Mesothelial cell of epicardium (in vitro differentiated cells): ENCODE measurements around the gene MSMB. TPM values are rescaled to one million over a fixed set of nuclear protein-coding genes. Genes with fewer than 3 reads are reported as not detected.

Source experiments
- DNase-seq, 2 experiments: peaks; one replicate each; pipeline ENCODE4 v3.0.0; 2021; ENCODE audit warnings: low spot score in 2 of 2; ENCODE audit not compliant: unreplicated experiment in 2 of 2
- H3K27ac Mint-ChIP-seq: 2 replicates; pipeline ENCODE4 v1.8.0; 2021; ENCODE audit warnings: mixed read lengths
- H3K27me3 Mint-ChIP-seq: 2 replicates; pipeline ENCODE4 v1.8.0; 2021; ENCODE audit warnings: low read depth, mixed read lengths
- H3K36me3 Mint-ChIP-seq: 2 replicates; pipeline ENCODE4 v1.8.0; 2021; ENCODE audit warnings: mixed read lengths
- H3K4me1 Mint-ChIP-seq: 2 replicates; pipeline ENCODE4 v1.8.0; 2021; ENCODE audit warnings: mixed read lengths
- H3K4me3 Mint-ChIP-seq: 2 replicates; pipeline ENCODE4 v1.8.0; 2021; ENCODE audit warnings: mild to moderate bottlenecking, moderate library complexity, mixed read lengths
- H3K9me3 Mint-ChIP-seq: 2 replicates; pipeline ENCODE4 v1.8.0; 2021; ENCODE audit warnings: mixed read lengths
- total RNA-seq: library from RNA; stranded (reverse); gene quantifications from 3 replicates; pipeline ENCODE4 v1.2.1, GENCODE V29; 2021
- TF ChIP-seq, protein P1 (sequence below): fragments of 200-600 bp; sonication (generic); IDR thresholded peaks from one replicate; pipeline ENCODE4 v1.5.0; 2021; ENCODE audit warnings: antibody characterized with exemption; ENCODE audit not compliant: unreplicated experiment

MSMB gene
- total RNA-seq, 1 donor from 2014 or later: not detected

DNA sequence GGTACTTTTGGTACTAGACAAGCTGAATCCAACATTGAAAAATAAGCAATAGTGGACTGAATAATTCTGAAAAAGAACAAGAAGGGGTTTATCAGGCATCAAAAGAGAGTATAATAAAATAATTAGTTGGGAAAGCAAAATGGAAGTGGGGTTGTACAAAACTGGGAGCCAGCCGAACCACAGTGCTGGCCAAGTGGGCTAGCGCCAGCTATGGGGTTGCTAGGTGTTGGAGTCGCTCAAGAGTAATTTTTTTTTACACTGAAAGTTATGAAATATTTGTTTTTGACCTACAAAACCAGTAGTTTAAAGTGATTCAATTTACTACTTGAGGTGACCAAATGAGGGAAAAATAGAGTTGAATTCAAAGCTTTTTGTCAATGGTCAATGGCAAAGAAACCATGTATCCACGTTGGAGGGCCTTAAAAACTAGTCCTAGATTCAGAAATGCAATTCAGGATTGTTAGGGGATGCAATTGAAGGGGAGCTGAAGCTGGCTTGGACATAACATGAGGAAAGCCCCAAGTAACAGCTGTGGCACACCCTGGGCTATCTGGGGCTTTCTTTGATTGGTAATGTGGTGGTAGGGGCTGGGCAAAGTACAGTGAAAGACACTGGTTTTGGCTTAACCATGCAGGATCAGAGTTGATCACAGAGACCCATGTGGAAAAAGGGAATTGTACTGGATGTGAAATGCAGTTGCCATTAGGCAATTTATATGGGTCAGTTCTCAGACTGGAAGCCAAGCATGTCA is 28.3 kb upstream of the MSMB start:
- Mint-ChIP-seq H3K4me1 (peaks cover 4% of the 10 kb centered on the region), H3K27ac (no peak overlapping the region)

GRCh38 chr10:46073564-46073963 is 27.5 kb upstream of the MSMB start:
- no peaks in the 10 kb centered on the region for H3K36me3 Mint-ChIP-seq
- H3K27ac Mint-ChIP-seq: no peak overlapping the region
- no peak overlapping the region for H3K4me3 Mint-ChIP-seq
- TF ChIP-seq, protein P1, sequence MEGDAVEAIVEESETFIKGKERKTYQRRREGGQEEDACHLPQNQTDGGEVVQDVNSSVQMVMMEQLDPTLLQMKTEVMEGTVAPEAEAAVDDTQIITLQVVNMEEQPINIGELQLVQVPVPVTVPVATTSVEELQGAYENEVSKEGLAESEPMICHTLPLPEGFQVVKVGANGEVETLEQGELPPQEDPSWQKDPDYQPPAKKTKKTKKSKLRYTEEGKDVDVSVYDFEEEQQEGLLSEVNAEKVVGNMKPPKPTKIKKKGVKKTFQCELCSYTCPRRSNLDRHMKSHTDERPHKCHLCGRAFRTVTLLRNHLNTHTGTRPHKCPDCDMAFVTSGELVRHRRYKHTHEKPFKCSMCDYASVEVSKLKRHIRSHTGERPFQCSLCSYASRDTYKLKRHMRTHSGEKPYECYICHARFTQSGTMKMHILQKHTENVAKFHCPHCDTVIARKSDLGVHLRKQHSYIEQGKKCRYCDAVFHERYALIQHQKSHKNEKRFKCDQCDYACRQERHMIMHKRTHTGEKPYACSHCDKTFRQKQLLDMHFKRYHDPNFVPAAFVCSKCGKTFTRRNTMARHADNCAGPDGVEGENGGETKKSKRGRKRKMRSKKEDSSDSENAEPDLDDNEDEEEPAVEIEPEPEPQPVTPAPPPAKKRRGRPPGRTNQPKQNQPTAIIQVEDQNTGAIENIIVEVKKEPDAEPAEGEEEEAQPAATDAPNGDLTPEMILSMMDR: no peak
- H3K9me3 Mint-ChIP-seq: peaks cover 4% of the 10 kb centered on the region
- H3K27me3 Mint-ChIP-seq: no peaks in the 10 kb centered on the region
- DNase-seq: no peak
- H3K4me1 Mint-ChIP-seq: peaks cover 4% of the 10 kb centered on the region

More for the DNA sequence above, 28.3 kb upstream of the MSMB start:
- no peak for DNase-seq
- H3K4me3 Mint-ChIP-seq: no peak overlapping the region
- peaks cover 4% of the 10 kb centered on the region for H3K9me3 Mint-ChIP-seq
- TF ChIP-seq, protein P1: no peak
- no peaks in the 10 kb centered on the region for H3K36me3 Mint-ChIP-seq
- H3K27me3 Mint-ChIP-seq: no peaks in the 10 kb centered on the region

DNA sequence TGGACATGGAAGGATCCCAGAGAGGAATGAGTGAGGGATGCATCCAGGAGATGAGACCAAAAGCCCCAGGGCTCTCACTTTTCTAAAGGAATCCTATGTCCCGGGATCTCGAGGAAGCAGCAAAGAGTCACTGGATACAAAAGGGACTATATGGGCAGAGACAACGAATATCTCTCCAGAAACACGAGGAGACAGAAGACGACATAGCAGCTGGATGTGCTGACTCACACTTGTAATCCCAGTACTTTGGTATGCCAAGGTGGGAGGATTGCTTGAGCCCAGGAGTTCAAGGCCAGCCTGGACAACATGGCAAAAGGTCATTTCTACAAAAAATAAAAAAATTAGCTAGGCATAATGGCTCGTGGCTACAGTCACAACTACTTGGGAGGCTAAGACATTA is 24.7 kb upstream of the MSMB start:
- TF ChIP-seq, protein P1: no peak
- no peak overlapping the region for H3K4me3 Mint-ChIP-seq
- DNase-seq: no peak
- no peaks in the 10 kb centered on the region for H3K36me3 Mint-ChIP-seq
- H3K27me3 Mint-ChIP-seq: no peaks in the 10 kb centered on the region
- peaks cover 4% of the 10 kb centered on the region for H3K9me3 Mint-ChIP-seq
- H3K4me1 Mint-ChIP-seq: peaks cover 4% of the 10 kb centered on the region
- no peak overlapping the region for H3K27ac Mint-ChIP-seq

GRCh38 chr10:46069771-46070463 is 23.8 kb upstream of the MSMB start:
- Mint-ChIP-seq H3K27me3 (no peaks in the 10 kb centered on the region), H3K4me1 (peaks cover 4% of the 10 kb centered on the region), H3K4me3 (no peak overlapping the region), H3K36me3 (no peaks in the 10 kb centered on the region), H3K27ac (no peak overlapping the region), H3K9me3 (peaks cover 4% of the 10 kb centered on the region)
- no peak for DNase-seq
- TF ChIP-seq, protein P1: no peak

DNA sequence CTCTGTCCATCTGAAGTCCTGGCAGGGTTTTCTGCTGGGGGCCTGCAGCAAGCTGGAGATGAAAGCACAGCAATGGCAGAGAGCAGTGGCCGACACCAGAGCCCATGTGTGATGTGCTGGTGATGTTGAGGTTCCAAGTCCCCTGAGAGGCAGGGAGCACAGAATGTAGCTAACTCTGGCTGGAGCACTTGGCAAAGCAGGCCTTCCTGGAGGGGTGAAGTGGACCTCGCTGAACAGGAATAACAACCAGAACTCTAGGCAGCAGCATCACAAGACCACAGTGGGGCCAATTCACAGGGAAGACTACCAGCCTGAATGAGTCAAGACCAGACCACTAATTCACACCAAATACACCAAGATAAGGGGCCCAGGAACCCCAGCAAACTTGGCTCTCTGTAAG is 22.8 kb upstream of the MSMB start:
- Mint-ChIP-seq H3K4me3 (no peak overlapping the region), H3K27me3 (no peaks in the 10 kb centered on the region), H3K4me1 (peaks cover 4% of the 10 kb centered on the region), H3K9me3 (peaks cover 4% of the 10 kb centered on the region), H3K36me3 (no peaks in the 10 kb centered on the region), H3K27ac (no peak overlapping the region)
- TF ChIP-seq, protein P1: no peak
- no peak for DNase-seq
